Measurements from ENCODE around the gene RBM3.

GRCh38 chrX:48539345-48540027 lies 34.8 kb upstream of the RBM3 start, which contains the start of gene TBC1D25:
- TF ChIP-seq CTCF (IDR thresholded peaks at IDR 0.05) (peak; percentile 50), EZH2 (IDR thresholded peaks at IDR 0.05; ENCODE audit: borderline replicate concordance, insufficient read depth, low read depth, low read length, poor library complexity, severe bottlenecking) (no peak)

Data from B cell (primary cell).